H9 (cell line): ENCODE data around the gene KLC1. TPM values are rescaled to one million over a fixed set of nuclear protein-coding genes. Genes with fewer than 3 reads are reported as not detected.

Source experiments
- DNase-seq: peaks from one replicate; pipeline ENCODE4 v3.0.0-alpha.2; 2017
- H2AFZ ChIP-seq: one replicate; pipeline ENCODE4 v1.6.1; 2013; ENCODE audit warnings: mild to moderate bottlenecking, low read length, control low read depth, moderate library complexity
- H2AK5ac ChIP-seq: 2 replicates; pipeline ENCODE4 v1.6.1; 2013; ENCODE audit warnings: low read length, control low read depth, mixed read lengths; ENCODE audit not compliant: insufficient read length
- H2BK120ac ChIP-seq: one replicate; pipeline ENCODE4 v1.6.1; 2013; ENCODE audit warnings: low read depth, mild to moderate bottlenecking, low read length, control low read depth, inconsistent platforms; ENCODE audit not compliant: poor library complexity, severe bottlenecking
- H2BK12ac ChIP-seq: 2 replicates; pipeline ENCODE4 v1.6.1; 2013; ENCODE audit warnings: low read length, control low read depth, mixed read lengths, low read depth; ENCODE audit not compliant: insufficient read length
- H2BK15ac ChIP-seq: 2 replicates; pipeline ENCODE4 v1.6.1; 2013; ENCODE audit warnings: low read depth, low read length, control low read depth
- H2BK20ac ChIP-seq: one replicate; pipeline ENCODE4 v1.6.1; 2013; ENCODE audit warnings: low read depth, mild to moderate bottlenecking, low read length, control low read depth, inconsistent platforms; ENCODE audit not compliant: poor library complexity, severe bottlenecking
- H2BK5ac ChIP-seq: 2 replicates; pipeline ENCODE4 v1.6.1; 2013; ENCODE audit warnings: low read length, control low read depth, mixed read lengths; ENCODE audit not compliant: insufficient read length
- H3K14ac ChIP-seq: 2 replicates; pipeline ENCODE4 v1.6.1; 2013; ENCODE audit warnings: low read length, control low read depth; ENCODE audit not compliant: insufficient read depth
- H3K18ac ChIP-seq: 2 replicates; pipeline ENCODE4 v1.6.1; 2013; ENCODE audit warnings: low read depth, mild to moderate bottlenecking, mixed read lengths, low read length, control low read depth; ENCODE audit not compliant: insufficient read length
- H3K23ac ChIP-seq: 2 replicates; pipeline ENCODE4 v1.6.1; 2013; ENCODE audit warnings: low read length, control low read depth, mixed read lengths, low read depth; ENCODE audit not compliant: insufficient read length
- H3K23me2 ChIP-seq: 2 replicates; pipeline ENCODE4 v1.6.1; 2013; ENCODE audit warnings: low read depth, mild to moderate bottlenecking, mixed read lengths, low read length, control low read depth; ENCODE audit not compliant: insufficient read length, poor library complexity, severe bottlenecking
- H3K27ac ChIP-seq: 2 replicates; pipeline ENCODE4 v1.5.1; 2013; ENCODE audit warnings: low read length, control low read depth, mixed read lengths, low read depth; ENCODE audit not compliant: insufficient read length
- H3K27me3 ChIP-seq: 2 replicates; pipeline ENCODE4 v1.6.1; 2013; ENCODE audit warnings: low read length, control low read depth, inconsistent platforms; ENCODE audit not compliant: insufficient read depth
- H3K4ac ChIP-seq: 2 replicates; pipeline ENCODE4 v1.6.1; 2013; ENCODE audit warnings: low read depth, mild to moderate bottlenecking, control low read depth, inconsistent platforms, low read length, moderate library complexity
- H3K4me1 ChIP-seq: 2 replicates; pipeline ENCODE4 v1.6.1; 2013; ENCODE audit warnings: low read length, control low read depth, inconsistent platforms; ENCODE audit not compliant: insufficient read depth
- H3K4me2 ChIP-seq: 2 replicates; pipeline ENCODE4 v1.6.1; 2013; ENCODE audit warnings: low read length, control low read depth, mixed read lengths; ENCODE audit not compliant: insufficient read length, insufficient read depth
- H3K56ac ChIP-seq: 2 replicates; pipeline ENCODE4 v1.6.1; 2013; ENCODE audit warnings: low read depth, mild to moderate bottlenecking, mixed read lengths, low read length, control low read depth; ENCODE audit not compliant: insufficient read length
- H3K79me1 ChIP-seq: 2 replicates; pipeline ENCODE4 v1.6.1; 2013; ENCODE audit warnings: low read depth, mild to moderate bottlenecking, moderate library complexity, low read length, control low read depth, inconsistent platforms; ENCODE audit not compliant: insufficient read depth, poor library complexity, severe bottlenecking
- H3K79me2 ChIP-seq: 2 replicates; pipeline ENCODE4 v1.6.1; 2013; ENCODE audit warnings: low read length, control low read depth, inconsistent platforms; ENCODE audit not compliant: insufficient read depth
- H3K9ac ChIP-seq: 2 replicates; pipeline ENCODE4 v1.6.1; 2013; ENCODE audit warnings: low read length, control low read depth, mixed read lengths; ENCODE audit not compliant: insufficient read length; ENCODE audit errors: extremely low read depth
- H3K9me3 ChIP-seq: one replicate; pipeline ENCODE4 v1.6.1; 2013; ENCODE audit warnings: low read depth, low read length, inconsistent platforms; ENCODE audit not compliant: control insufficient read depth
- H3T11ph ChIP-seq: one replicate; pipeline ENCODE4 v1.6.1; 2013; ENCODE audit warnings: mild to moderate bottlenecking, low read length, control low read depth, inconsistent platforms
- H4K20me1 ChIP-seq: one replicate; pipeline ENCODE4 v1.6.1; 2013; ENCODE audit not compliant: control insufficient read depth, insufficient read length, insufficient read depth
- H4K5ac ChIP-seq: 2 replicates; pipeline ENCODE4 v1.6.1; 2013; ENCODE audit warnings: low read depth, mild to moderate bottlenecking, mixed read lengths, low read length, control low read depth; ENCODE audit not compliant: insufficient read length
- H4K8ac ChIP-seq: replicated peaks from 2 replicates; pipeline ENCODE4 v1.6.1; 2013; ENCODE audit warnings: low read length, control low read depth, mixed read lengths, low read depth; ENCODE audit not compliant: insufficient read length
- H4K91ac ChIP-seq: 2 replicates; pipeline ENCODE4 v1.6.1; 2013; ENCODE audit warnings: low read depth, mild to moderate bottlenecking, moderate library complexity, mixed read lengths, low read length, control low read depth; ENCODE audit not compliant: insufficient read length
- H3K27ac Mint-ChIP-seq, 3 experiments: 2 replicates in 2 of 3; 3 replicates in 1 of 3; pipeline ENCODE4 v1.8.0; 2020 to 2021; ENCODE audit warnings: mixed read lengths in 3 of 3, mild to moderate bottlenecking in 1 of 3, moderate library complexity in 1 of 3
- H3K27me3 Mint-ChIP-seq: 2 replicates; pipeline ENCODE4 v1.8.0; 2021; ENCODE audit warnings: low read depth, mild to moderate bottlenecking, moderate library complexity, mixed read lengths
- H3K36me3 Mint-ChIP-seq, 3 experiments: 2 replicates in 2 of 3; 3 replicates in 1 of 3; pipeline ENCODE4 v1.8.0; 2020 to 2021; ENCODE audit warnings: low read depth in 3 of 3, mixed read lengths in 3 of 3; ENCODE audit not compliant: insufficient read depth in 1 of 3
- H3K4me1 Mint-ChIP-seq, 2 experiments: 2 replicates each; pipeline ENCODE4 v1.8.0; 2020; ENCODE audit warnings: mixed read lengths in 2 of 2
- H3K4me3 Mint-ChIP-seq, 2 experiments: 2 replicates in 1 of 2; 3 replicates in 1 of 2; pipeline ENCODE4 v1.8.0; 2020 to 2021; ENCODE audit warnings: mild to moderate bottlenecking in 2 of 2, mixed read lengths in 2 of 2, moderate library complexity in 1 of 2
- H3K9me3 Mint-ChIP-seq, 2 experiments: 2 replicates in 1 of 2; 3 replicates in 1 of 2; pipeline ENCODE4 v1.8.0; 2020; ENCODE audit warnings: mild to moderate bottlenecking in 2 of 2, mixed read lengths in 2 of 2, moderate library complexity in 1 of 2
- CTCF ChIP-seq: fragments of 200-600 bp; sonication (generic); conservative IDR thresholded peaks from 3 replicates; pipeline ENCODE4 v1.8.0; 2021; ENCODE audit warnings: antibody characterized with exemption, mild to moderate bottlenecking
- WGBS: extraction: QIAGEN DNeasy Blood & Tissue Kit; methylation state at CpG from one replicate; pipeline ENCODE4 v1.1.7; 2013; ENCODE audit warnings: missing lambda C conversion rate, low lambda C conversion rate, mixed read lengths; ENCODE audit not compliant: insufficient read length; ENCODE audit errors: extremely low coverage; 5-methylcytosine and 5-hydroxymethylcytosine counted together
- total RNA-seq: library from RNA; stranded (reverse); gene quantifications from 2 replicates; pipeline ENCODE4 v1.2.1, GENCODE V29; 2021

KLC1 gene
- total RNA-seq, 1 experiment from 2014 or later = 143 TPM

GRCh38 chr14:103613517-103613916 lies 15.5 kb upstream of the KLC1 start:
- Histone ChIP-seq H2BK20ac (no peak overlapping the region), H4K8ac (no peak overlapping the region), H2BK5ac (no peak overlapping the region), H3K9me3 (peaks cover 8% of the 10 kb centered on the region), H3K4ac (no peak overlapping the region), H2AFZ (no peak overlapping the region), H2BK12ac (no peak overlapping the region), H3K4me2 (no peak overlapping the region), H3K23ac (no peak overlapping the region), H3K56ac (no peak overlapping the region), H3K18ac (no peak overlapping the region), H3K79me1 (no peaks in the 10 kb centered on the region), H3T11ph (no peak overlapping the region), H3K4me1 (no peaks in the 10 kb centered on the region), H3K23me2 (no peaks in the 10 kb centered on the region), H3K27ac (no peak overlapping the region), H3K14ac (no peak overlapping the region), H4K91ac (no peak overlapping the region), H4K5ac (no peak overlapping the region), H3K9ac (no peak overlapping the region), H2BK15ac (no peak overlapping the region), H2BK120ac (no peak overlapping the region), H4K20me1 (no peaks in the 10 kb centered on the region), H3K27me3 (no peaks in the 10 kb centered on the region), H3K79me2 (no peaks in the 10 kb centered on the region), H2AK5ac (no peak overlapping the region)
- Mint-ChIP-seq H3K36me3 (peaks cover 9 to 11% (median 11%) of the 10 kb centered on the region in 3 experiments), H3K9me3 (peaks cover 19 to 21% of the 10 kb centered on the region in 2 experiments), H3K27me3 (peaks cover 15% of the 10 kb centered on the region), H3K4me3 (no peak overlapping the region), H3K4me1 (no peaks in the 10 kb centered on the region), H3K27ac (no peak overlapping the region)
- no CpG with 5 or more reads among the region's 4 CpGs for WGBS
- TF ChIP-seq CTCF = no peak
- DNase-seq = no peak
